Measurements from ENCODE around the gene PTPRA. TPM values are rescaled to one million over a fixed set of nuclear protein-coding genes. Genes with fewer than 3 reads are reported as not detected.
A peak's percentile ranks its signal among the peaks of the same experiment; 100 is the strongest.

Gene PTPRA
- total and polyA plus RNA-seq, 2 of the 13 experiments (the other 11 are each of a cell fraction or from before 2014, with no cell fraction given): 47.2 to 127 TPM

- TF ChIP-seq, protein P1, sequence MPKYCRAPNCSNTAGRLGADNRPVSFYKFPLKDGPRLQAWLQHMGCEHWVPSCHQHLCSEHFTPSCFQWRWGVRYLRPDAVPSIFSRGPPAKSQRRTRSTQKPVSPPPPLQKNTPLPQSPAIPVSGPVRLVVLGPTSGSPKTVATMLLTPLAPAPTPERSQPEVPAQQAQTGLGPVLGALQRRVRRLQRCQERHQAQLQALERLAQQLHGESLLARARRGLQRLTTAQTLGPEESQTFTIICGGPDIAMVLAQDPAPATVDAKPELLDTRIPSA (CRISPR knock-in tag; IDR thresholded peaks at IDR 0.05; ENCODE audit: borderline replicate concordance): no peak
- TF ChIP-seq, protein P2, sequence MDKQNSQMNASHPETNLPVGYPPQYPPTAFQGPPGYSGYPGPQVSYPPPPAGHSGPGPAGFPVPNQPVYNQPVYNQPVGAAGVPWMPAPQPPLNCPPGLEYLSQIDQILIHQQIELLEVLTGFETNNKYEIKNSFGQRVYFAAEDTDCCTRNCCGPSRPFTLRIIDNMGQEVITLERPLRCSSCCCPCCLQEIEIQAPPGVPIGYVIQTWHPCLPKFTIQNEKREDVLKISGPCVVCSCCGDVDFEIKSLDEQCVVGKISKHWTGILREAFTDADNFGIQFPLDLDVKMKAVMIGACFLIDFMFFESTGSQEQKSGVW (CRISPR knock-in tag; IDR thresholded peaks at IDR 0.05; ENCODE audit: borderline replicate concordance): peak; percentile 90; the same call in 1 of the 2 replicates
- TF ChIP-seq, protein P3, sequence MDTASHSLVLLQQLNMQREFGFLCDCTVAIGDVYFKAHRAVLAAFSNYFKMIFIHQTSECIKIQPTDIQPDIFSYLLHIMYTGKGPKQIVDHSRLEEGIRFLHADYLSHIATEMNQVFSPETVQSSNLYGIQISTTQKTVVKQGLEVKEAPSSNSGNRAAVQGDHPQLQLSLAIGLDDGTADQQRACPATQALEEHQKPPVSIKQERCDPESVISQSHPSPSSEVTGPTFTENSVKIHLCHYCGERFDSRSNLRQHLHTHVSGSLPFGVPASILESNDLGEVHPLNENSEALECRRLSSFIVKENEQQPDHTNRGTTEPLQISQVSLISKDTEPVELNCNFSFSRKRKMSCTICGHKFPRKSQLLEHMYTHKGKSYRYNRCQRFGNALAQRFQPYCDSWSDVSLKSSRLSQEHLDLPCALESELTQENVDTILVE (CRISPR knock-in tag; IDR thresholded peaks at IDR 0.05): no peak; the same call in 1 of the 2 replicates
- TF ChIP-seq KLF12 (CRISPR knock-in tag; IDR thresholded peaks at IDR 0.05; ENCODE audit: borderline replicate concordance) (peak; percentile 62; the same call in 1 of the 2 replicates), SMAD9 (CRISPR knock-in tag; IDR thresholded peaks at IDR 0.05) (0 out of 2 replicates have a peak, but pooled peaks have one; percentile 86), ZMAT3 (CRISPR knock-in tag; conservative IDR thresholded peaks at IDR 0.05) (0 out of 2 replicates have a peak, but pooled peaks have one; percentile 71), SNRNP70 (IDR thresholded peaks at IDR 0.05; ENCODE audit: low read depth, low read length) (no peak), KDM4B (CRISPR knock-in tag; IDR thresholded peaks at IDR 0.05) (peak; percentile 82; the same call in 1 of the 2 replicates), GFI1 (CRISPR knock-in tag; IDR thresholded peaks at IDR 0.05; ENCODE audit: borderline replicate concordance) (no peak), ZNF350 (CRISPR knock-in tag; IDR thresholded peaks at IDR 0.05; ENCODE audit: borderline replicate concordance, low read depth) (peak; percentile 75), RNF2 (conservative IDR thresholded peaks at IDR 0.05; ENCODE audit: low read depth) (peak; percentile 26), ELF1 (CRISPR knock-in tag; IDR thresholded peaks at IDR 0.05) (peak; percentile 64), IRF1 (CRISPR knock-in tag; IDR thresholded peaks at IDR 0.05; ENCODE audit: low read depth) (peak; percentile 93; the same call in 1 of the 2 replicates), SALL2 (CRISPR knock-in tag; IDR thresholded peaks at IDR 0.05) (no peak), NR2C2 (CRISPR knock-in tag; IDR thresholded peaks at IDR 0.05; ENCODE audit: borderline replicate concordance) (no peak), SIX1 (CRISPR knock-in tag; IDR thresholded peaks at IDR 0.05; ENCODE audit: borderline replicate concordance) (0 out of 2 replicates have a peak, but pooled peaks have one; percentile 27), ZNF713 (CRISPR knock-in tag; IDR thresholded peaks at IDR 0.05) (peak; percentile 88; the same call in 1 of the 2 replicates), GPN1 (CRISPR knock-in tag; IDR thresholded peaks at IDR 0.05; ENCODE audit: borderline replicate concordance) (peak; percentile 51; the same call in 1 of the 2 replicates), ZMYM4 (CRISPR knock-in tag; IDR thresholded peaks at IDR 0.05) (peak; percentile 79)
- TF ChIP-seq, protein P4, sequence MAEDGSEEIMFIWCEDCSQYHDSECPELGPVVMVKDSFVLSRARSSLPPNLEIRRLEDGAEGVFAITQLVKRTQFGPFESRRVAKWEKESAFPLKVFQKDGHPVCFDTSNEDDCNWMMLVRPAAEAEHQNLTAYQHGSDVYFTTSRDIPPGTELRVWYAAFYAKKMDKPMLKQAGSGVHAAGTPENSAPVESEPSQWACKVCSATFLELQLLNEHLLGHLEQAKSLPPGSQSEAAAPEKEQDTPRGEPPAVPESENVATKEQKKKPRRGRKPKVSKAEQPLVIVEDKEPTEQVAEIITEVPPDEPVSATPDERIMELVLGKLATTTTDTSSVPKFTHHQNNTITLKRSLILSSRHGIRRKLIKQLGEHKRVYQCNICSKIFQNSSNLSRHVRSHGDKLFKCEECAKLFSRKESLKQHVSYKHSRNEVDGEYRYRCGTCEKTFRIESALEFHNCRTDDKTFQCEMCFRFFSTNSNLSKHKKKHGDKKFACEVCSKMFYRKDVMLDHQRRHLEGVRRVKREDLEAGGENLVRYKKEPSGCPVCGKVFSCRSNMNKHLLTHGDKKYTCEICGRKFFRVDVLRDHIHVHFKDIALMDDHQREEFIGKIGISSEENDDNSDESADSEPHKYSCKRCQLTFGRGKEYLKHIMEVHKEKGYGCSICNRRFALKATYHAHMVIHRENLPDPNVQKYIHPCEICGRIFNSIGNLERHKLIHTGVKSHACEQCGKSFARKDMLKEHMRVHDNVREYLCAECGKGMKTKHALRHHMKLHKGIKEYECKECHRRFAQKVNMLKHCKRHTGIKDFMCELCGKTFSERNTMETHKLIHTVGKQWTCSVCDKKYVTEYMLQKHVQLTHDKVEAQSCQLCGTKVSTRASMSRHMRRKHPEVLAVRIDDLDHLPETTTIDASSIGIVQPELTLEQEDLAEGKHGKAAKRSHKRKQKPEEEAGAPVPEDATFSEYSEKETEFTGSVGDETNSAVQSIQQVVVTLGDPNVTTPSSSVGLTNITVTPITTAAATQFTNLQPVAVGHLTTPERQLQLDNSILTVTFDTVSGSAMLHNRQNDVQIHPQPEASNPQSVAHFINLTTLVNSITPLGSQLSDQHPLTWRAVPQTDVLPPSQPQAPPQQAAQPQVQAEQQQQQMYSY (CRISPR knock-in tag; IDR thresholded peaks at IDR 0.05): peak; percentile 68; the same call in 1 of the 2 replicates
These were observed at the start of gene PTPRA (continued) for GRCh38 chr20:2873010-2873746.
